Neutrophil (primary cell): ENCODE measurements around the gene JPH3.
"Not testable (repeated sequence)": the region's sequence is repeated elsewhere in the genome, so short reads cannot be mapped to it uniquely, and the experiment has no call there.

Experiments used
- H3K27ac ChIP-seq: fragments of 200-600 bp; sonication (generic); 2 replicates; pipeline ENCODE4 v1.5.1; 2016; ENCODE audit warnings: mild to moderate bottlenecking, moderate library complexity
- H3K27me3 ChIP-seq: fragments of 200-600 bp; sonication (generic); 2 replicates; pipeline ENCODE4 v1.6.0; 2016; ENCODE audit warnings: mild to moderate bottlenecking
- H3K36me3 ChIP-seq: fragments of 200-600 bp; sonication (generic); 2 replicates; pipeline ENCODE4 v1.5.1; 2017
- H3K4me1 ChIP-seq, 2 experiments: fragments of 200-600 bp in 1 of 2; sonication (generic) in 1 of 2; 1 replicate in 1 of 2; 2 replicates in 1 of 2; pipeline versions ENCODE4 v1.5.1 to v1.6.1; 2013 to 2016; ENCODE audit warnings: low read depth in 1 of 2, low read length in 1 of 2, mild to moderate bottlenecking in 1 of 2, moderate library complexity in 1 of 2; ENCODE audit not compliant: control insufficient read depth in 1 of 2, insufficient read depth in 1 of 2
- H3K4me3 ChIP-seq, 2 experiments: fragments of 200-600 bp in 1 of 2; sonication (generic) in 1 of 2; 1 replicate in 1 of 2; 2 replicates in 1 of 2; pipeline ENCODE4 v1.5.1; 2013 to 2016; ENCODE audit warnings: low read depth in 1 of 2, low read length in 1 of 2, mild to moderate bottlenecking in 1 of 2, moderate library complexity in 1 of 2
- H3K9me3 ChIP-seq: fragments of 200-600 bp; sonication (generic); 2 replicates; pipeline ENCODE4 v1.5.1; 2016
- TF ChIP-seq, protein P1 (sequence below): fragments of 200-600 bp; sonication (generic); IDR thresholded peaks from 2 replicates; pipeline ENCODE4 v1.5.1; 2016; ENCODE audit warnings: antibody characterized with exemption

JPH3 gene

DNA sequence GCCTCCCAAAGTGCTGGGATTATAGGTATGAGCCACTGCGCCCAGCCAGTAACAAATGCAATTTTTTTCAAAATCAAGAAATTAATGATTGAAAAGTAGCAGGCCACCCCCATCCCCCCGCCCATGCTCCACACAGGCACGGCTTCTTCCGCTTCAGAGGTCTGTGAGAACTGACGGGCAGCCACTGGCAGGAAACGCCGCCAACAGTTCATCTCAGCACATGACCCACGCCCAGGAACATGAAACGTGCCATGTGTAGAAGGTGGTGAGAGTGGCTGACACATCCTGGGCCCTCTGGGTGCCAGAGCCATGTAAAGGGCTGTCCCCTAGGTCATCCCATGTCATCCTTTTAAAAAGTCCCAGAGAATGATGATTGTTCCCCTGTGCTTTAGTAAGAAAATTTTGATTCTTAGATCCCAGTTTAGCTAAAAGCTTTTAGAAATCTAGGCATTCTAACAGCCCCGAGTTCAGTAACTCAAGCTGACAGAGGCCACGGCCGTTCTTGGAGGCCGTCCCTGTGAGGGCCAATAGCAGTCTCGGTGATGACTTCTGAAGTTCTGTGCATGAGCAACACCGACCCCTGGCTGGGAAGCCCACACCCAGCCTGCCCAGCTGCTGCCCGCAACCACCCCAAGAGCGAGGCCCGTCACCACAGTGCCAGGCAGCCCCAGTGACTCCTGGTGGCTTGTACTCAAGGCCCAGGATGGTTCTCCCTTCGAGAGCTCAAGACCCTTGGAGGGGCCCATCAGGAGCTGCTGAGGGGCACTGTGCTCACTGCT is 111.3 kb downstream of the JPH3 start:
- no peak overlapping the region for H3K4me3 ChIP-seq
- H3K36me3 ChIP-seq = peaks cover 56% of the 10 kb centered on the region
- no peaks in the 10 kb centered on the region for H3K9me3 ChIP-seq
- no peaks in the 10 kb centered on the region for H3K4me1 ChIP-seq
- TF ChIP-seq, protein P1, sequence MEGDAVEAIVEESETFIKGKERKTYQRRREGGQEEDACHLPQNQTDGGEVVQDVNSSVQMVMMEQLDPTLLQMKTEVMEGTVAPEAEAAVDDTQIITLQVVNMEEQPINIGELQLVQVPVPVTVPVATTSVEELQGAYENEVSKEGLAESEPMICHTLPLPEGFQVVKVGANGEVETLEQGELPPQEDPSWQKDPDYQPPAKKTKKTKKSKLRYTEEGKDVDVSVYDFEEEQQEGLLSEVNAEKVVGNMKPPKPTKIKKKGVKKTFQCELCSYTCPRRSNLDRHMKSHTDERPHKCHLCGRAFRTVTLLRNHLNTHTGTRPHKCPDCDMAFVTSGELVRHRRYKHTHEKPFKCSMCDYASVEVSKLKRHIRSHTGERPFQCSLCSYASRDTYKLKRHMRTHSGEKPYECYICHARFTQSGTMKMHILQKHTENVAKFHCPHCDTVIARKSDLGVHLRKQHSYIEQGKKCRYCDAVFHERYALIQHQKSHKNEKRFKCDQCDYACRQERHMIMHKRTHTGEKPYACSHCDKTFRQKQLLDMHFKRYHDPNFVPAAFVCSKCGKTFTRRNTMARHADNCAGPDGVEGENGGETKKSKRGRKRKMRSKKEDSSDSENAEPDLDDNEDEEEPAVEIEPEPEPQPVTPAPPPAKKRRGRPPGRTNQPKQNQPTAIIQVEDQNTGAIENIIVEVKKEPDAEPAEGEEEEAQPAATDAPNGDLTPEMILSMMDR = no peak
- H3K27ac ChIP-seq = no peak overlapping the region
- no peaks in the 10 kb centered on the region for H3K27me3 ChIP-seq

DNA sequence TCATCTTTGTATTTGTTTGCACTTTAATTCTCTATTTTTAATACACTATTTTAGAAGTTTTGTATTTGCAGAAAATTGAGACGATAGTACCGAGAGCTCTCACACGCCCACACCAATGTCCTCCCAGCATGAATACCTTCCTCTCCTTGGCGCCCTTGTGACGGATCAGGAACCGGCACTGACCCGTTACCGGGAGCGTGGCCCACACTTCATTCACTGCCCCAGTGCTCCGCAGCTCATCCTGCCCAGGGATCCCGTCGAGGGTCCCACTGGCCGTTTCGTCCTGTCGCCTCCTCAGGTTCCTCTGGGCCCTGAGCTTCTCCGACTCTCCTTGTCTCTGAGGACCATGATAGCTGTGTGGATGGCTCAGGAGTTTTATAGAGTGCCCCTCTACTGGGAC is 112.9 kb downstream of the JPH3 start:
- H3K9me3 ChIP-seq = no peaks in the 10 kb centered on the region
- H3K27ac ChIP-seq = no peak overlapping the region
- TF ChIP-seq, protein P1 = no peak
- no peaks in the 10 kb centered on the region for H3K4me1 ChIP-seq
- no peaks in the 10 kb centered on the region for H3K27me3 ChIP-seq
- H3K4me3 ChIP-seq = no peak overlapping the region
- peaks cover 45% of the 10 kb centered on the region for H3K36me3 ChIP-seq

DNA sequence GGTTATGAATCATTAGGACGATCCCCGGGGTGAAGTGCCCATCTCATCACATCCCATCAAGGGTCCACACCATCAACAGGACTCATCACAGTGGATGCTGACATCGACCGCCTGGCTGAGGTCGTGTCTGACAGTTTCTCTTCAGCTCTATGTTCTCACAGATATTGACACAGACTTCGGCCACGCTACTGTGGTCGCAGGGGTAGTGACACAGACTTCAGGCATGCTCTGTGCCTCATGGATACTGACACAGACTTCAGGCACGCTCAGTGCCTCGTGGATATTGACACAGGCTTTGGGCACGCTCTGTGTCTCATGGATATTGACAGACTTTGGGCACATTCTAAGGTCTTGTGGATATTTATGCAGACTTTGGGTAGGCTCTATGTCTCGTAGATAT is 113.3 kb downstream of the JPH3 start:
- no peak overlapping the region for H3K27ac ChIP-seq
- H3K36me3 ChIP-seq = peaks cover 44% of the 10 kb centered on the region
- H3K4me1 ChIP-seq = no peaks in the 10 kb centered on the region
- H3K9me3 ChIP-seq = no peaks in the 10 kb centered on the region
- TF ChIP-seq, protein P1 = no peak
- no peak overlapping the region for H3K4me3 ChIP-seq
- no peaks in the 10 kb centered on the region for H3K27me3 ChIP-seq

DNA sequence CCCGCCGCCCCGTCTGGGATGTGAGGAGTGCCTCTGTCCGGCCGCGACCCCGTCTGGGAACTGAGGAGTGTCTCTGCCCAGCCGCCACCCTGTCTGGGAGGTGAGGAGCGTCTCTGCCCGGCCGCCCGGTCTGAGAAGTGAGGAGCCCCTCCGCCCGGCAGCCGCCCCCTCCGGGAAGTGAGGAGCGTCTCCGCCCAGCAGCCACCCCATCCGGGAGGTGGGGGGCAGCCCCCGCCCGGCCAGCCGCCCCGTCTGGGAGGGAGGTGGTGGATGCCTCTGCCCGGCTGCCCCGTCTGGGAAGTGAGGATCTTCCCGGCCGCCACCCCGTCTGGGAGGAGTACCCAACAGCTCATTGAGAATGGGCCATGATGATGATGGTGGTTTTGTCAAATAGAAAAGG is 116.5 kb downstream of the JPH3 start:
- H3K4me1 ChIP-seq, H3K27me3 ChIP-seq, H3K4me3 ChIP-seq, H3K27ac ChIP-seq, H3K9me3 ChIP-seq: not testable (repeated sequence)
- peaks cover 51% of the 10 kb centered on the region for H3K36me3 ChIP-seq

DNA sequence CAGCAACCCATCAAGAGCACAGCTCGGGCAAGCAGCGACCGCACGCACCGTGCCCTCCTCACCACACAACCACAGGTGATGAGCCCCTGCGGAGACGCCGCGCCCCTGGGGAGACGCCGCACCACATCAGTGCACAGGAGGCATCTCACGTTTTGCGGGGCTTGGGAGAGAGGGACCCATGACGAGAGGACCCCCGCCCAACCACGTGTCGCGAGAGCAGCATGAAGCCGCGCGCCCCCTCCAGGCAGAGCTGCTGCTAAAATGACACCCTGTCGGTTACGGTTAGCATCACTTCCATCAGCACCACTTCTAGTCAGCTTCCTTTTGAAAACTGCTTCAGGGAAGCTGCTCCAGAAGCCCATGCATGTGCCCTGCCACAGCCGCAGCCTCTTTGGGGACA is 118.1 kb downstream of the JPH3 start:
- Histone ChIP-seq H3K27me3 (no peaks in the 10 kb centered on the region), H3K36me3 (peaks cover 39% of the 10 kb centered on the region)

More for the DNA sequence above, 118.1 kb downstream of the JPH3 start:
- Histone ChIP-seq H3K27ac (no peak overlapping the region), H3K9me3 (no peaks in the 10 kb centered on the region), H3K4me3 (no peak overlapping the region), H3K4me1 (no peaks in the 10 kb centered on the region)
- TF ChIP-seq, protein P1 = no peak
